SK-N-SH (cell line): ENCODE results near the gene COL15A1. TPM values are rescaled to one million over a fixed set of nuclear protein-coding genes. Genes with fewer than 3 reads are reported as not detected.

Experiments used
- CTCF ChIA-PET: fragments of 300-600, 350-600 bp; formaldehyde crosslinking; extraction: SDS; loops from one replicate; lab custom pipeline; 2021; lab: Yijun Ruan, JAX
- POLR2A ChIA-PET: fragments of 350-600 bp; sonication (Branson Sonifier 250); formaldehyde crosslinking; extraction: SDS; loops from one replicate; lab custom pipeline; 2020; ENCODE audit warnings: antibody characterized with exemption, inconsistent platforms; lab: Yijun Ruan, JAX
- DNase-seq: peaks from one replicate; pipeline ENCODE4 v3.0.0; 2012
- H2AFZ ChIP-seq: fragments of 200-600 bp; sonication (generic); 2 replicates; pipeline ENCODE4 v1.8.1; 2016; ENCODE audit warnings: antibody characterized with exemption, mild to moderate bottlenecking, low read depth
- H3F3A ChIP-seq: fragments of 200-600 bp; sonication (generic); replicated peaks from 2 replicates; pipeline ENCODE3; 2016; ENCODE audit warnings: antibody characterized with exemption, mild to moderate bottlenecking; ENCODE audit not compliant: insufficient read depth
- H3K27ac ChIP-seq, 2 experiments: fragments of 200-500 bp in 1 of 2; fragments of 200-600 bp in 1 of 2; sonication (Bioruptor generic) in 1 of 2; sonication (generic), shearing (Covaris generic) in 1 of 2; 2 replicates each; pipeline versions ENCODE4 v1.5.1 to v1.6.1; 2014 to 2016; ENCODE audit warnings: low read depth in 2 of 2, inconsistent platforms in 1 of 2, low read length in 1 of 2, mild to moderate bottlenecking in 1 of 2, mixed read lengths in 1 of 2
- H3K27me3 ChIP-seq: fragments of 200-600 bp; sonication (generic), shearing (Covaris generic); 2 replicates; pipeline ENCODE4 v1.6.1; 2016; ENCODE audit warnings: mixed run types; ENCODE audit not compliant: insufficient read depth
- H3K36me3 ChIP-seq, 2 experiments: fragments of 200-500 bp in 1 of 2; fragments of 200-600 bp in 1 of 2; sonication (Bioruptor generic) in 1 of 2; sonication (generic) in 1 of 2; replicated peaks in 1 of 2; 2 replicates each; pipeline versions ENCODE3 to v1.5.1; 2014 to 2016; ENCODE audit warnings: low read length in 1 of 2, mild to moderate bottlenecking in 1 of 2; ENCODE audit not compliant: insufficient read depth in 2 of 2, control insufficient read depth in 1 of 2
- H3K4me1 ChIP-seq, 2 experiments: fragments of 200-500 bp in 1 of 2; fragments of 200-600 bp in 1 of 2; sonication (Bioruptor generic) in 1 of 2; sonication (generic), shearing (Covaris generic) in 1 of 2; 2 replicates each; pipeline versions ENCODE4 v1.5.1 to v1.6.1; 2014 to 2016; ENCODE audit warnings: low read depth in 1 of 2, low read length in 1 of 2, mixed run types in 1 of 2; ENCODE audit not compliant: insufficient read depth in 2 of 2, control insufficient read depth in 1 of 2
- H3K4me2 ChIP-seq: fragments of 200-600 bp; sonication (generic), shearing (Covaris generic); 2 replicates; pipeline ENCODE4 v1.6.1; 2017; ENCODE audit warnings: mixed run types
- H3K4me3 ChIP-seq, 2 experiments: fragments of 200-500 bp in 1 of 2; fragments of 200-600 bp in 1 of 2; sonication (Bioruptor generic) in 1 of 2; sonication (generic), shearing (Covaris generic) in 1 of 2; 2 replicates each; pipeline versions ENCODE4 v1.5.1 to v1.8.1; 2014 to 2016; ENCODE audit warnings: low read depth in 2 of 2, inconsistent platforms in 1 of 2, low read length in 1 of 2, mild to moderate bottlenecking in 1 of 2, mixed read lengths in 1 of 2, moderate library complexity in 1 of 2
- H3K79me2 ChIP-seq: fragments of 200-600 bp; sonication (generic); 2 replicates; pipeline ENCODE4 v1.8.1; 2017; ENCODE audit warnings: mild to moderate bottlenecking; ENCODE audit not compliant: insufficient read depth
- H3K9ac ChIP-seq: fragments of 200-600 bp; sonication (generic); 2 replicates; pipeline ENCODE4 v1.6.1; 2017; ENCODE audit warnings: mixed run types
- H3K9me2 ChIP-seq: fragments of 200-600 bp; sonication (generic); 2 replicates; pipeline ENCODE4 v1.6.1; 2017; ENCODE audit warnings: mixed run types
- H3K9me3 ChIP-seq: fragments of 200-600 bp; sonication (generic); 2 replicates; pipeline ENCODE4 v1.6.1; 2017; ENCODE audit warnings: mixed run types, mild to moderate bottlenecking, moderate library complexity
- H4K20me1 ChIP-seq: fragments of 200-600 bp; sonication (generic); 2 replicates; pipeline ENCODE4 v1.6.1; 2017; ENCODE audit warnings: mild to moderate bottlenecking, mixed run types; ENCODE audit not compliant: insufficient read depth
- YY1 ChIP-seq: IDR thresholded peaks from 2 replicates; pipeline ENCODE4 v1.4.0; 2012; ENCODE audit warnings: low read depth, mild to moderate bottlenecking
- polyA plus RNA-seq, 3 experiments: library from polyadenylated mRNA; depleted of rRNA; stranded (reverse); fragments of >200 nt; gene quantifications; 2 replicates each; pipeline ENCODE4 v1.2.3, GENCODE V29; 2012

COL15A1 gene
- polyA plus RNA-seq, 1 of the 3 experiments (the other 2 are of a cell fraction) = 0.84 TPM

GRCh38 chr9:99119976-99120655, 176.4 kb downstream of the COL15A1 start:
- POLR2A ChIA-PET = no interaction called here
- Histone ChIP-seq H4K20me1 (peaks cover 42% of the 10 kb centered on the region), H3K4me1 (peaks cover 2 to 4% of the 10 kb centered on the region in 2 experiments; a peak in 3 of 4 replicates)

More at GRCh38 chr9:99119976-99120655, 176.4 kb downstream of the COL15A1 start:
- Histone ChIP-seq H3K9ac (no peak overlapping the region), H3K36me3 (no peaks in the 10 kb centered on the region), H3K4me3 (no peak overlapping the region), H3K79me2 (peaks cover 97% of the 10 kb centered on the region), H3K9me2 (no peaks in the 10 kb centered on the region), H3K27me3 (no peaks in the 10 kb centered on the region), H2AFZ (no peak overlapping the region), H3F3A (peaks cover 4% of the 10 kb centered on the region), H3K4me2 (no peak overlapping the region), H3K9me3 (no peaks in the 10 kb centered on the region), H3K27ac (no peak overlapping the region)
- DNase-seq = no peak
- CTCF ChIA-PET = interaction anchor here (1.0 kb wide), 1 partner anchor 119 kb away, joined by 4 read pairs; no protein-coding TSS in a partner anchor
- no peak for TF ChIP-seq YY1

Other genes with a start within 250 kb of the COL15A1 start
- gene GABBR2, start 235.0 kb upstream of the COL15A1 start, polyA plus RNA-seq (2012; rRNA removed) = not detected in 2 replicates
- 26.1 and 29.3 TPM in 2 replicates for gene ANKS6, start 147.4 kb upstream of the COL15A1 start, polyA plus RNA-seq (2012; rRNA removed)
- 7.4 TPM in 2 replicates for gene GALNT12, start 136.2 kb upstream of the COL15A1 start, polyA plus RNA-seq (2012; rRNA removed)
- gene TGFBR1, start 161.2 kb downstream of the COL15A1 start, polyA plus RNA-seq (2012; rRNA removed) = 15.3 and 28.7 TPM in 2 replicates